A673 (cell line): ENCODE results near the gene NCOA3.

ENCODE experiments used
- CTCF ChIP-seq: fragments of 300-800, 200-600 bp; sonication (generic); conservative IDR thresholded peaks from 2 replicates; pipeline ENCODE4 v1.5.1; 2017; ENCODE audit warnings: low read depth, mild to moderate bottlenecking, antibody characterized with exemption, low read length, moderate library complexity, mixed read lengths
- EZH2 ChIP-seq: fragments of 200-600 bp; sonication (generic); IDR thresholded peaks from 2 replicates; pipeline ENCODE4 v1.6.1; 2017; ENCODE audit warnings: borderline replicate concordance, low read depth, mild to moderate bottlenecking, mixed read lengths, antibody characterized with exemption, low read length; ENCODE audit not compliant: poor library complexity, severe bottlenecking

GRCh38 chr20:47627540-47627939, 125.9 kb downstream of the NCOA3 start:
- TF ChIP-seq CTCF (no peak), EZH2 (no peak)
